HL-60 (cell line): ENCODE data around the gene OLFML2B.

ENCODE experiments used
- DNase-seq, 2 experiments: peaks; one replicate each; pipeline ENCODE4 v3.0.0-alpha.2; 2010 to 2020; ENCODE audit warnings: low read depth in 1 of 2, low spot score in 1 of 2
- H3K27ac ChIP-seq: fragments of 250-450 bp; sonication (Bioruptor Pico); replicated peaks from 2 replicates; pipeline ENCODE4 v1.5.1; 2020; ENCODE audit warnings: mild to moderate bottlenecking, moderate library complexity
- H3K27me3 ChIP-seq: fragments of 250-450 bp; sonication (Bioruptor Pico); 2 replicates; pipeline ENCODE4 v1.5.1; 2021; ENCODE audit warnings: mild to moderate bottlenecking, moderate library complexity; ENCODE audit not compliant: insufficient read depth, poor library complexity, severe bottlenecking
- H3K4me3 ChIP-seq: replicated peaks from 2 replicates; pipeline ENCODE4 v1.5.1; 2011; ENCODE audit warnings: mild to moderate bottlenecking, control low read depth, low read length; ENCODE audit not compliant: insufficient read depth
- GABPA ChIP-seq: IDR thresholded peaks from 2 replicates; pipeline ENCODE4 v1.6.1; 2012; ENCODE audit warnings: low read depth
- POLR2AphosphoS5 ChIP-seq: IDR thresholded peaks from 2 replicates; pipeline ENCODE4 v1.6.1; 2012; ENCODE audit warnings: low read depth
- REST ChIP-seq: IDR thresholded peaks from 2 replicates; pipeline ENCODE4 v1.6.1; 2012; ENCODE audit warnings: low read depth; ENCODE audit not compliant: insufficient replicate concordance
- SPI1 ChIP-seq: IDR thresholded peaks from 2 replicates; pipeline ENCODE4 v1.6.1; 2012; ENCODE audit warnings: low read depth, mild to moderate bottlenecking, borderline replicate concordance
- TF ChIP-seq, protein P1 (sequence below): IDR thresholded peaks from one replicate; pipeline ENCODE4 v1.5.1; 2011; ENCODE audit warnings: low read length, control low read depth, inconsistent platforms; ENCODE audit not compliant: insufficient read depth

The OLFML2B gene

DNA sequence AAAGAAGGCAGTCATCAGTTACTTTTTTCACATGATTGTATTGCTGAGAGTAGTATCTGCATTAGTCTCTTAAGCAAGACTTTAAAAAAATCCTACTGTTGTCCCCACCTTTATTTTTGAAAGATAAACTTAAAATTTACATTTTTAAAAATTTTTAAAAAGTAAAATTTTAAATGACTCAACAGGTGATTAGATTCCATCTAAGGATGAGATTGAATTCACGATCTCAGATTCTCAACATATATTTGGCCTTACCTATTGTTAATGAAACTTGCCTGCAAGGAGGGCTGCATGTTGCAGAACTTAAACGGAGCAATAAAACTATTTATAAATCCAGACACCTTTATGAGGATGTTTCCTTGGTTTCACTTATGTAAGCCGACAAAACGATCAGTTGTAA lies 75.2 kb downstream of the OLFML2B start:
- Histone ChIP-seq H3K27ac (no peak overlapping the region), H3K27me3 (no peaks in the 10 kb centered on the region), H3K4me3 (no peak overlapping the region)
- no peak for TF ChIP-seq GABPA
- TF ChIP-seq POLR2AphosphoS5, result no peak
- no peak for TF ChIP-seq SPI1
- TF ChIP-seq, protein P1, sequence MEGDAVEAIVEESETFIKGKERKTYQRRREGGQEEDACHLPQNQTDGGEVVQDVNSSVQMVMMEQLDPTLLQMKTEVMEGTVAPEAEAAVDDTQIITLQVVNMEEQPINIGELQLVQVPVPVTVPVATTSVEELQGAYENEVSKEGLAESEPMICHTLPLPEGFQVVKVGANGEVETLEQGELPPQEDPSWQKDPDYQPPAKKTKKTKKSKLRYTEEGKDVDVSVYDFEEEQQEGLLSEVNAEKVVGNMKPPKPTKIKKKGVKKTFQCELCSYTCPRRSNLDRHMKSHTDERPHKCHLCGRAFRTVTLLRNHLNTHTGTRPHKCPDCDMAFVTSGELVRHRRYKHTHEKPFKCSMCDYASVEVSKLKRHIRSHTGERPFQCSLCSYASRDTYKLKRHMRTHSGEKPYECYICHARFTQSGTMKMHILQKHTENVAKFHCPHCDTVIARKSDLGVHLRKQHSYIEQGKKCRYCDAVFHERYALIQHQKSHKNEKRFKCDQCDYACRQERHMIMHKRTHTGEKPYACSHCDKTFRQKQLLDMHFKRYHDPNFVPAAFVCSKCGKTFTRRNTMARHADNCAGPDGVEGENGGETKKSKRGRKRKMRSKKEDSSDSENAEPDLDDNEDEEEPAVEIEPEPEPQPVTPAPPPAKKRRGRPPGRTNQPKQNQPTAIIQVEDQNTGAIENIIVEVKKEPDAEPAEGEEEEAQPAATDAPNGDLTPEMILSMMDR, result no peak
- TF ChIP-seq REST, result no peak
- no peak for DNase-seq

DNA sequence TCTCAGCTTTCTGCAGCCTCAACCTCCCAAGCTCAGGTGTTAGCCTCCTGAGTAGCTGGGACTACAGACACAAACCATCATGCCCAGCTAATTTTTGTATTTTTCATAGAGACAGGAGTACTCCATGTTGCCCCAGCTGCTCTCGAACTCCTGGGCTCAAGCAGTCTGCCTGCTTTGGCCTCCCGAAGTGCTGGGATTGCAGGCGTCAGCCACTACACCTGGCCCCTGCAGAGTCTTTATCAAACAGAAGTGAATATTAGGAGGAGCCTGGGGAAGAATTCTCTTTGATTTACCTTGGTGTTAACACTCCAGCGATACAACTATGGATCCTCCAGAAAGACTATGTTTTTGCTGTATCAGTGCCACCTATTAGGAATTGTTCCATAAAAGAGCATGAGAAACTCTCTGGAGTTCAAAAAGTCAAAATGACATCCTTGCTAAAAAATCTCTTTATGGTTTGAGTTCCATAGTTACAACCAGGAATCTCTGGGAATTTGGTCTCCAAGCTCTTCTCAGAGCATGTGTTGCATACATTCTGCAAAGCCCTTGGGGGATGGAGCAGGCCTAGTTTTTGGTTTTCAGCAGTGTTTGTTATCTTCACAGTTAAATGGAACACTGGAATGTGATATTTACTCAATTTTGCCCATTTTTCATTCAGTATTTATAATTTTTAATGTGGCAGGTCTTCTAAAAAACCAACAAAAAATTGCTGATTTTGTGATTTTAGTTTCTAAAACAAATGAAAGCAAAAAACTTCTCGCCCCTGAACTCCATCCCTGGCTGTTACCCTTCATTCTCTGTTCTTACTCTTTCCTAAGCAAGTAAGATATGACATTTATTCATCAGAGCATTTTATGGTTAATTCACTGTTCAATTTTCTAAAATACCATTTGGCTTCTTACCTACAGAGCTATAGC lies 77.3 kb downstream of the OLFML2B start:
- H3K4me3 ChIP-seq, result no peak overlapping the region
- H3K27ac ChIP-seq, result no peak overlapping the region
- TF ChIP-seq SPI1, result no peak
- TF ChIP-seq GABPA, result no peak
- TF ChIP-seq REST, result no peak
- TF ChIP-seq, protein P1, result no peak
- no peak for TF ChIP-seq POLR2AphosphoS5
- H3K27me3 ChIP-seq, result no peaks in the 10 kb centered on the region
- no peak for DNase-seq

GRCh38 chr1:161945306-161946060 lies 78.2 kb downstream of the OLFML2B start:
- no peak for DNase-seq
- Histone ChIP-seq H3K27ac (no peak overlapping the region), H3K4me3 (no peak overlapping the region), H3K27me3 (no peaks in the 10 kb centered on the region)
- TF ChIP-seq GABPA, result no peak
- TF ChIP-seq, protein P1, result no peak
- TF ChIP-seq POLR2AphosphoS5, result no peak
- TF ChIP-seq SPI1, result no peak
- TF ChIP-seq REST, result no peak
